ENCODE data around the gene TMEM81. TPM values are rescaled to one million over a fixed set of nuclear protein-coding genes. Genes with fewer than 3 reads are reported as not detected.

TMEM81 gene
- total and polyA plus RNA-seq, 2 experiments from 2014 or later, result 3.6 to 4.5 TPM

GRCh38 chr1:205049479-205049878 is 34.8 kb downstream of the TMEM81 start:
- H3K4me3 ChIP-seq, result no peak overlapping the region
- H3K4me3 Mint-ChIP-seq, result no peak overlapping the region
- no peaks in the 10 kb centered on the region for H3K36me3 ChIP-seq (ENCODE audit: insufficient read depth)
- H3K4me1 Mint-ChIP-seq, result peaks cover 40% of the 10 kb centered on the region
- H3K27me3 Mint-ChIP-seq (ENCODE audit: insufficient read depth, low read depth, poor library complexity), result peaks cover 15% of the 10 kb centered on the region
- no peak overlapping the region for H3K4me2 ChIP-seq
- H4K20me1 ChIP-seq (replicated peaks; ENCODE audit: insufficient read depth), result no peaks in the 10 kb centered on the region
- no peak overlapping the region for H3K27ac Mint-ChIP-seq
- no peak overlapping the region for H3K27ac ChIP-seq (ENCODE audit: low read depth)
- ATAC-seq, result no peak
- no peaks in the 10 kb centered on the region for H3K9me3 Mint-ChIP-seq
- no peaks in the 10 kb centered on the region for H3K36me3 Mint-ChIP-seq (ENCODE audit: low read depth)
- no peaks in the 10 kb centered on the region for H3K27me3 ChIP-seq (ENCODE audit: insufficient read depth)
- no peaks in the 10 kb centered on the region for H3F3A ChIP-seq (replicated peaks; ENCODE audit: low read depth)
- no peaks in the 10 kb centered on the region for H3K79me2 ChIP-seq (replicated peaks; ENCODE audit: insufficient read depth)
- no peak for DNase-seq (ENCODE audit: low spot score)
- H3K4me1 ChIP-seq (ENCODE audit: insufficient read depth), result peaks cover 17% of the 10 kb centered on the region
- H3K9me2 ChIP-seq (ENCODE audit: insufficient read depth), result 0 out of 2 replicates have a peak, but pooled peaks cover 4% of the 10 kb centered on the region
- no peak for TF ChIP-seq EZH2phosphoT487 (IDR thresholded peaks at IDR 0.05; ENCODE audit: unreplicated experiment)
- no peak for TF ChIP-seq REST (IDR thresholded peaks at IDR 0.05; ENCODE audit: unreplicated experiment)
- no peak for TF ChIP-seq CREB1 (CRISPR knock-in tag; IDR thresholded peaks at IDR 0.05; ENCODE audit: low read depth)
- no peak for TF ChIP-seq JUNB (IDR thresholded peaks at IDR 0.05; ENCODE audit: unreplicated experiment)
- TF ChIP-seq NANOG (IDR thresholded peaks at IDR 0.05; ENCODE audit: borderline replicate concordance), result no peak
- no peak for TF ChIP-seq POLR2AphosphoS5 (IDR thresholded peaks at IDR 0.05; ENCODE audit: low read depth)
- TF ChIP-seq CTCF (conservative IDR thresholded peaks at IDR 0.05; ENCODE audit: low read depth in 2 of 2), result no peak
- TF ChIP-seq EZH2 (IDR thresholded peaks at IDR 0.05; ENCODE audit: low read depth, unreplicated experiment), result no peak
- TF ChIP-seq ZNF462 (CRISPR knock-in tag; IDR thresholded peaks at IDR 0.05), result no peak
- no peak for TF ChIP-seq ETS1 (IDR thresholded peaks at IDR 0.05)
- no peak for TF ChIP-seq ZNF114 (CRISPR knock-in tag; IDR thresholded peaks at IDR 0.05)
- no peak for TF ChIP-seq ZNF331 (CRISPR knock-in tag; IDR thresholded peaks at IDR 0.05; ENCODE audit: low read depth)
- no peak for TF ChIP-seq STAT1 (IDR thresholded peaks at IDR 0.05; ENCODE audit: unreplicated experiment)
- H2AFZ ChIP-seq, result no peak overlapping the region
